ENCODE results near the gene CLASP2.

GRCh38 chr3:33629219-33629618 lies 88.8 kb downstream of the CLASP2 start:
- no peak for TF ChIP-seq GATA2 (IDR thresholded peaks at IDR 0.05; ENCODE audit: low read depth, low read length)
- TF ChIP-seq GATA3 (IDR thresholded peaks at IDR 0.05; ENCODE audit: low read depth, low read length), result no peak
